Transverse colon (tissue), 3 donors: ENCODE measurements around the gene ADCY5.

Experiments
- POLR2A ChIP-seq: fragments of 450-650 bp; IDR thresholded peaks from one replicate; pipeline ENCODE4 v1.6.1; 2016; ENCODE audit warnings: antibody characterized with exemption, mild to moderate bottlenecking, moderate library complexity
- TF ChIP-seq, protein P1 (sequence below), 5 experiments: fragments of 200-600 bp in 3 of 5; fragments of 450-650 bp in 2 of 5; sonication (generic) in 3 of 5; IDR thresholded peaks; 1 replicate in 2 of 5; 2 replicates in 3 of 5; pipeline ENCODE4 v1.5.1; 2016 to 2017; ENCODE audit warnings: antibody characterized with exemption in 5 of 5, inconsistent platforms in 3 of 5, mild to moderate bottlenecking in 2 of 5, moderate library complexity in 1 of 5

DNA sequence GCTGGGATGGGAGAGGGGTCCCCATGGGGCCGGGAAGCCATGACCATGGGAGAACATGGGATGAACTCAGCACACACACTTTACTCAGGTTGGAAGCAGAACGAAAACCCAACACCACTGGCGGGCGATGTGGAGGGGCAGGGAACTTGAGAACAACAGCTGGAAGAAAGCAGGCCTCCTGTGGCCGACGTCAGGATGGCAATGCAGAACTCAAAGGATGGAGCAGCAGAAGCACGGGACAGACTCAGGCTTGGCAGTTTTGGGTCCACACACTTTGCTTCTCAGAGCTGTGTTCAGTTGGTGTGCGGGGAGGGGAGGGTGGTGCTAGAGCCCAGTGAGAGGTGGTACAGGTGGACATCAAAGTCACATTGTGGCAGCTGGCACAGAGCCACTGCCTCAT lies 166.4 kb downstream of the ADCY5 start:
- TF ChIP-seq, protein P1, sequence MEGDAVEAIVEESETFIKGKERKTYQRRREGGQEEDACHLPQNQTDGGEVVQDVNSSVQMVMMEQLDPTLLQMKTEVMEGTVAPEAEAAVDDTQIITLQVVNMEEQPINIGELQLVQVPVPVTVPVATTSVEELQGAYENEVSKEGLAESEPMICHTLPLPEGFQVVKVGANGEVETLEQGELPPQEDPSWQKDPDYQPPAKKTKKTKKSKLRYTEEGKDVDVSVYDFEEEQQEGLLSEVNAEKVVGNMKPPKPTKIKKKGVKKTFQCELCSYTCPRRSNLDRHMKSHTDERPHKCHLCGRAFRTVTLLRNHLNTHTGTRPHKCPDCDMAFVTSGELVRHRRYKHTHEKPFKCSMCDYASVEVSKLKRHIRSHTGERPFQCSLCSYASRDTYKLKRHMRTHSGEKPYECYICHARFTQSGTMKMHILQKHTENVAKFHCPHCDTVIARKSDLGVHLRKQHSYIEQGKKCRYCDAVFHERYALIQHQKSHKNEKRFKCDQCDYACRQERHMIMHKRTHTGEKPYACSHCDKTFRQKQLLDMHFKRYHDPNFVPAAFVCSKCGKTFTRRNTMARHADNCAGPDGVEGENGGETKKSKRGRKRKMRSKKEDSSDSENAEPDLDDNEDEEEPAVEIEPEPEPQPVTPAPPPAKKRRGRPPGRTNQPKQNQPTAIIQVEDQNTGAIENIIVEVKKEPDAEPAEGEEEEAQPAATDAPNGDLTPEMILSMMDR (IDR thresholded peaks at IDR 0.05) = no peak
- no peak for TF ChIP-seq POLR2A
